KMS-11 (cell line): ENCODE results near the gene GMCL2.

ENCODE experiments used
- H2AFZ ChIP-seq: fragments of 200-600 bp; sonication (generic); 2 replicates; pipeline ENCODE4 v1.6.1; 2016; ENCODE audit warnings: antibody characterized with exemption, mixed run types, low read depth
- H3K27ac ChIP-seq: fragments of 200-600 bp; sonication (generic); 2 replicates; pipeline ENCODE4 v1.6.1; 2016; ENCODE audit warnings: mild to moderate bottlenecking, mixed run types
- H3K27me3 ChIP-seq: fragments of 200-600 bp; sonication (generic); 2 replicates; pipeline ENCODE4 v1.6.1; 2017; ENCODE audit warnings: mild to moderate bottlenecking, low read depth, mixed run types, moderate library complexity; ENCODE audit not compliant: insufficient read depth
- H3K36me3 ChIP-seq: fragments of 200-600 bp; sonication (generic); 2 replicates; pipeline ENCODE4 v1.6.1; 2017; ENCODE audit warnings: mild to moderate bottlenecking, mixed run types; ENCODE audit not compliant: insufficient read depth
- H3K4me1 ChIP-seq: fragments of 200-600 bp; sonication (generic); 2 replicates; pipeline ENCODE4 v1.6.1; 2016; ENCODE audit warnings: mild to moderate bottlenecking, low read depth, mixed run types; ENCODE audit not compliant: poor library complexity, severe bottlenecking
- H3K4me2 ChIP-seq: fragments of 200-600 bp; sonication (generic); 2 replicates; pipeline ENCODE4 v1.7.0; 2016; ENCODE audit warnings: mild to moderate bottlenecking, mixed run types
- H3K4me3 ChIP-seq: fragments of 200-600 bp; sonication (generic); IDR thresholded peaks from 2 replicates; pipeline ENCODE4 v1.6.1; 2017; ENCODE audit warnings: low read depth, low read length, mixed read lengths; ENCODE audit not compliant: insufficient read depth
- H3K79me2 ChIP-seq: fragments of 200-600 bp; sonication (generic); 2 replicates; pipeline ENCODE4 v1.6.1; 2016; ENCODE audit warnings: low read depth, mixed run types; ENCODE audit not compliant: insufficient read depth
- H3K9ac ChIP-seq: fragments of 200-600 bp; sonication (generic); 2 replicates; pipeline ENCODE4 v1.6.1; 2016; ENCODE audit warnings: mild to moderate bottlenecking, mixed run types
- H4K20me1 ChIP-seq: fragments of 200-600 bp; sonication (generic); 2 replicates; pipeline ENCODE4 v1.6.1; 2016; ENCODE audit warnings: mild to moderate bottlenecking, mixed run types; ENCODE audit not compliant: insufficient read depth
- TF ChIP-seq, protein P1 (sequence below): fragments of 200-600 bp; sonication (generic); conservative IDR thresholded peaks from 2 replicates; pipeline ENCODE4 v1.6.1; 2017; ENCODE audit warnings: low read depth, mild to moderate bottlenecking, antibody characterized with exemption, low read length, moderate library complexity, mixed read lengths

Gene GMCL2

DNA sequence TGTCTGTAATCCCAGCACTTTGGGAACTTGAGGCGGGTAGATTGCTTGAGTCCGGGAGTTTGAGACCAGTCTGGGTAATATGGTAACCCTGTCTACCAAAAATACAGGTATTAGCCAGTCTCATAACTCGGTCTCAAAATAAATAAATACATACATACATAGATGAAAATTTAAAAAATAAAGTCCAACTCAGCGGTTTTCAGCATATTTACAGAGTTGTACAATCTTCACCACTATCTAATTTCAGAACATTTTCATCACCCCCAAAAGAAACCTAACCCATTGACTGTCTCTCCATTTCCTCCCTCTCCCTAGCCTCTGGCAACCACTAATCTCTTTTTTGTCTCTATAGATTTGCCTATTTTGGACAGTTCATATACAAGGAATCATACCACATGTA, 45.6 kb downstream of the GMCL2 start:
- H3K36me3 ChIP-seq: no peaks in the 10 kb centered on the region
- no peak overlapping the region for H3K4me2 ChIP-seq
- no peak overlapping the region for H3K9ac ChIP-seq
- no peaks in the 10 kb centered on the region for H3K4me1 ChIP-seq
- TF ChIP-seq, protein P1, sequence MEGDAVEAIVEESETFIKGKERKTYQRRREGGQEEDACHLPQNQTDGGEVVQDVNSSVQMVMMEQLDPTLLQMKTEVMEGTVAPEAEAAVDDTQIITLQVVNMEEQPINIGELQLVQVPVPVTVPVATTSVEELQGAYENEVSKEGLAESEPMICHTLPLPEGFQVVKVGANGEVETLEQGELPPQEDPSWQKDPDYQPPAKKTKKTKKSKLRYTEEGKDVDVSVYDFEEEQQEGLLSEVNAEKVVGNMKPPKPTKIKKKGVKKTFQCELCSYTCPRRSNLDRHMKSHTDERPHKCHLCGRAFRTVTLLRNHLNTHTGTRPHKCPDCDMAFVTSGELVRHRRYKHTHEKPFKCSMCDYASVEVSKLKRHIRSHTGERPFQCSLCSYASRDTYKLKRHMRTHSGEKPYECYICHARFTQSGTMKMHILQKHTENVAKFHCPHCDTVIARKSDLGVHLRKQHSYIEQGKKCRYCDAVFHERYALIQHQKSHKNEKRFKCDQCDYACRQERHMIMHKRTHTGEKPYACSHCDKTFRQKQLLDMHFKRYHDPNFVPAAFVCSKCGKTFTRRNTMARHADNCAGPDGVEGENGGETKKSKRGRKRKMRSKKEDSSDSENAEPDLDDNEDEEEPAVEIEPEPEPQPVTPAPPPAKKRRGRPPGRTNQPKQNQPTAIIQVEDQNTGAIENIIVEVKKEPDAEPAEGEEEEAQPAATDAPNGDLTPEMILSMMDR: no peak
- no peaks in the 10 kb centered on the region for H4K20me1 ChIP-seq
- H3K27ac ChIP-seq: no peak overlapping the region
- no peak overlapping the region for H3K4me3 ChIP-seq
- H2AFZ ChIP-seq: no peak overlapping the region
- H3K79me2 ChIP-seq: no peaks in the 10 kb centered on the region
- H3K27me3 ChIP-seq: no peaks in the 10 kb centered on the region

DNA sequence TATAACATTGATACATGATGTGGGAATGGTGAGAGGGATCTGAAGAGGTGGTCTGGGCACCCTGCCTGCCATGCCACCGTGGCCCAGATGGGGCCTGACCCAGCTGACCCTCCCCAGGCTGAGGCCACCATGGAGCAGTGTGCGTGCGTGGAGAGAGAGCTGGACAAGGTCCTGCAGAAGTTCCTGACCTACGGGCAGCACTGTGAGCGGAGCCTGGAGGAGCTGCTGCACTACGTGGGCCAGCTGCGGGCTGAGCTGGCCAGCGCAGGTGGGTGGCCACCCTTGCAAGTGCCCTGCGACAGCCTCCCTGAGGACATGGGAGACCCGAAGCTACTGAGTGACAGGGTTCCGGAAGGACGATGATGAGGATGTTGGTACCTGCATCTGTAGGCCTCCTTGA, 49.2 kb downstream of the GMCL2 start:
- Histone ChIP-seq H3K79me2 (no peaks in the 10 kb centered on the region), H3K36me3 (no peaks in the 10 kb centered on the region), H3K4me1 (no peaks in the 10 kb centered on the region), H2AFZ (no peak overlapping the region), H3K4me2 (no peak overlapping the region), H3K9ac (no peak overlapping the region), H4K20me1 (no peaks in the 10 kb centered on the region), H3K27me3 (no peaks in the 10 kb centered on the region), H3K4me3 (no peak overlapping the region), H3K27ac (no peak overlapping the region)
- TF ChIP-seq, protein P1: no peak

DNA sequence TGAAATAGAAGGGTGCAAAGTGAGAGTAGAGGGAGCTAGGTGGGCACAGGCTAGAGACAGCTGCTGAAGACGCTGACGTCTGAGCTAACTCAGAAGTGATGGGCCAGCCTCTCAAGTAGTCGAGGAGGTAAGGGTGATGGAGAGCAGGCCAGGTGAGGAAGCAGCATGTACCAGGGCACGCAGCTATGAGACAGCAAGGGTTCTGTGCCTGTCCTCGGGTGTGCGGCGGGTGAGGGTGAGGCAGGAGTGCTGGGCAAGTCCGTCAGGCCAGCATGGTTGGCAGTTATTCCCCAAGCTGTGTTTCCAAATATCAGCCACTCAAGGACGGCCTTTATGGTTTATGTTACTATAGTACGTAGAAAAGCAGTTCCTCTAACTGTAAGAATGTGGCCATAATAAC, 50.2 kb downstream of the GMCL2 start:
- Histone ChIP-seq H2AFZ (no peak overlapping the region), H3K79me2 (no peaks in the 10 kb centered on the region), H3K9ac (no peak overlapping the region), H3K4me2 (no peak overlapping the region), H3K36me3 (no peaks in the 10 kb centered on the region), H4K20me1 (no peaks in the 10 kb centered on the region), H3K27me3 (no peaks in the 10 kb centered on the region), H3K27ac (no peak overlapping the region), H3K4me1 (no peaks in the 10 kb centered on the region), H3K4me3 (no peak overlapping the region)
- TF ChIP-seq, protein P1: no peak
